ENCODE results near the gene FDXR.

DNA sequence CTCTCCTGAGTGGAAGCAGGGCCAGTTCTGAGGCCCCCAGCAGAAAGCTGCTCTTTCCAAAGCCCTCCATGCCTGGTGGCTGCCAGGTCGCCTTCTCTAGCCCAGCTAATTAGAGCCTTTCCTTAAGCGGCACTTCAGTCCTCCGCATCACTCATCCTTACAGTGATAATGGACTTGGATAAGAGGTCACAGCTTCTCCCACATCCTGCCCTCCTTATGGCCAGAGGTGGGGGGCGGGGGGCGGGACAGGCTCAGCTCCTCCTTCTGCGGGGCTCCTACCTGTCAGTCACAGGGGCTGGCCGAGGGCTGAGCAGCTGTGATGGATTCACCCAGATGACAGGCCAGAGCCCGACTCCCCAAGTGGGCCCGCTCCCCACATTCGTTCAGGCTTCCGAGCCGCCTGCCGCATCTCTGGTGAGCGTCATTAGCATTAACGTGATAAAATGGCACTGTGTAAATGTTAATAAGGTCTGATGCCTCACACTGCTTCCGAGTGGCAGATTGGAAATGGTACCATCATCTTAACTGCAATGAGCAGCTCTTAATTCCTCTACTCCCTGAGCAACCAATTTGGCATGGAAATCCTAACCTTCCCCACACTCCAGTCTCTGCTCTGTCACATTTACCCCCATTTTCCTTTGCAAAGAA lies 54.4 kb downstream of the FDXR start:
- TF ChIP-seq, protein P1, sequence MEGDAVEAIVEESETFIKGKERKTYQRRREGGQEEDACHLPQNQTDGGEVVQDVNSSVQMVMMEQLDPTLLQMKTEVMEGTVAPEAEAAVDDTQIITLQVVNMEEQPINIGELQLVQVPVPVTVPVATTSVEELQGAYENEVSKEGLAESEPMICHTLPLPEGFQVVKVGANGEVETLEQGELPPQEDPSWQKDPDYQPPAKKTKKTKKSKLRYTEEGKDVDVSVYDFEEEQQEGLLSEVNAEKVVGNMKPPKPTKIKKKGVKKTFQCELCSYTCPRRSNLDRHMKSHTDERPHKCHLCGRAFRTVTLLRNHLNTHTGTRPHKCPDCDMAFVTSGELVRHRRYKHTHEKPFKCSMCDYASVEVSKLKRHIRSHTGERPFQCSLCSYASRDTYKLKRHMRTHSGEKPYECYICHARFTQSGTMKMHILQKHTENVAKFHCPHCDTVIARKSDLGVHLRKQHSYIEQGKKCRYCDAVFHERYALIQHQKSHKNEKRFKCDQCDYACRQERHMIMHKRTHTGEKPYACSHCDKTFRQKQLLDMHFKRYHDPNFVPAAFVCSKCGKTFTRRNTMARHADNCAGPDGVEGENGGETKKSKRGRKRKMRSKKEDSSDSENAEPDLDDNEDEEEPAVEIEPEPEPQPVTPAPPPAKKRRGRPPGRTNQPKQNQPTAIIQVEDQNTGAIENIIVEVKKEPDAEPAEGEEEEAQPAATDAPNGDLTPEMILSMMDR (IDR thresholded peaks at IDR 0.05; ENCODE audit: insufficient read depth, low read depth, low read length) = no peak
- TF ChIP-seq EZH2 (IDR thresholded peaks at IDR 0.05; ENCODE audit: insufficient read depth, low read length) = no peak

Measured in astrocyte (in vitro differentiated cells and primary cell).